ENCODE measurements around the gene SNX25. TPM values are rescaled to one million over a fixed set of nuclear protein-coding genes. Genes with fewer than 3 reads are reported as not detected.

Gene SNX25
- total and polyA plus RNA-seq, 2 donors (not counting 1 experiment from before 2014, with no cell fraction given), result 11.1 to 32.9 TPM

DNA sequence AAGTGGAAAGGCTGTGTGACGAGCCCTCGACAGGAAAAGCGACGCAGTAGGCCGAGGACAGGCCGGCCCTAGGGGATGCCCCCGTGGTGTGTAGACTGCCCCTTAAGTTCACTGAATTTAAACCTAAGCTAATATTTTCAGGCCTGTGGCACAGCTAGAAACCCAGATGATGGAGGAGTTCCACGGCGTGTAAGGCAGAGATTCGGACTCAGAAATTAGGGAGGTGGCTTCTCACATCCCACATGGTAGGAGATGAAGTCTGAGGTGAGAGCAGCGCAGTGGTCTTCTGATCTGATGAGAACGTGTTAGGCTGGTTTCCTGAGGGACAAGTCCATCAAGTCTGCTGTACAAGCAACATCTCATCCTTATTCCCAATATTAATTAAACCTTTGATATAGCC, 178.6 kb downstream of the SNX25 start:
- no peaks in the 10 kb centered on the region for H3K27me3 ChIP-seq (ENCODE audit: control insufficient read depth, insufficient read depth, low read length)
- no peaks in the 10 kb centered on the region for H3K4me1 ChIP-seq (ENCODE audit: control insufficient read depth, extremely low read depth, insufficient read depth, low read length)
- DNase-seq (ENCODE audit: low read depth in 2 of 2), result no peak
- no peak overlapping the region for H3K4me2 ChIP-seq (ENCODE audit: extremely low read depth, insufficient read depth, low read length)
- no peaks in the 10 kb centered on the region for H3K79me2 ChIP-seq (ENCODE audit: control insufficient read depth, insufficient read depth, low read length)
- H3K9ac ChIP-seq (ENCODE audit: insufficient read depth, low read length), result no peak overlapping the region
- H2AFZ ChIP-seq (ENCODE audit: low read length), result no peak overlapping the region
- H3K9me3 ChIP-seq (ENCODE audit: control insufficient read depth, insufficient read depth, low read depth, low read length), result no peaks in the 10 kb centered on the region
- TF ChIP-seq, protein P1, sequence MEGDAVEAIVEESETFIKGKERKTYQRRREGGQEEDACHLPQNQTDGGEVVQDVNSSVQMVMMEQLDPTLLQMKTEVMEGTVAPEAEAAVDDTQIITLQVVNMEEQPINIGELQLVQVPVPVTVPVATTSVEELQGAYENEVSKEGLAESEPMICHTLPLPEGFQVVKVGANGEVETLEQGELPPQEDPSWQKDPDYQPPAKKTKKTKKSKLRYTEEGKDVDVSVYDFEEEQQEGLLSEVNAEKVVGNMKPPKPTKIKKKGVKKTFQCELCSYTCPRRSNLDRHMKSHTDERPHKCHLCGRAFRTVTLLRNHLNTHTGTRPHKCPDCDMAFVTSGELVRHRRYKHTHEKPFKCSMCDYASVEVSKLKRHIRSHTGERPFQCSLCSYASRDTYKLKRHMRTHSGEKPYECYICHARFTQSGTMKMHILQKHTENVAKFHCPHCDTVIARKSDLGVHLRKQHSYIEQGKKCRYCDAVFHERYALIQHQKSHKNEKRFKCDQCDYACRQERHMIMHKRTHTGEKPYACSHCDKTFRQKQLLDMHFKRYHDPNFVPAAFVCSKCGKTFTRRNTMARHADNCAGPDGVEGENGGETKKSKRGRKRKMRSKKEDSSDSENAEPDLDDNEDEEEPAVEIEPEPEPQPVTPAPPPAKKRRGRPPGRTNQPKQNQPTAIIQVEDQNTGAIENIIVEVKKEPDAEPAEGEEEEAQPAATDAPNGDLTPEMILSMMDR (conservative IDR thresholded peaks at IDR 0.05 in 1 of 2, IDR thresholded peaks at IDR 0.05 in 1 of 2; ENCODE audit: low read depth in 1 of 2, low read length in 2 of 2), result no peak
- TF ChIP-seq EZH2 (IDR thresholded peaks at IDR 0.05; ENCODE audit: low read length, missing control alignments), result no peak
- no peaks in the 10 kb centered on the region for H4K20me1 ChIP-seq (ENCODE audit: control insufficient read depth, extremely low read depth, insufficient read depth, low read length)
- H3K27ac ChIP-seq (ENCODE audit: insufficient read depth, low read length), result no peak overlapping the region
- no peaks in the 10 kb centered on the region for H3K36me3 ChIP-seq (ENCODE audit: control insufficient read depth, insufficient read depth, low read length)
- H3K4me3 ChIP-seq (replicated peaks in 1 of 4; ENCODE audit: control extremely low read depth in 1 of 4, insufficient read depth in 1 of 4, low read depth in 3 of 4, low read length in 4 of 4), result no peak overlapping the region

DNA sequence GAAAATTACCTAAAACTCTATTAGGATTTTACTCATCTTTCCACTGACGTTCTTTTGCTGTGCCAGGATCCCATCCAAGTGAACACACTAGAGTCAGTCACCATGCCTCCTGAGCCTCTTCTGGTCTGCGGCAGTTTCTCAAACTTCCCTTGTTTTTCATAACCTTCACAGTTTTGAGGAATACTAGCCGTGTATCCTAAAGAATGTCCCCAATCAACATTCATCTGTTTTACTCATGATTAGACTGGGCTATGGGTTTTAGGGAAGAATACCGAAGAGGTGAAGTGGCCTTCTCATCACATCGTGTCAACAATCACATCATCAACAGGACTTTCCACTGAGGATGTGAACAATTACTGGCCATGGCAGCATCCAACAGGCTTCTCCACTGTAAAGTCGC, 181.5 kb downstream of the SNX25 start:
- no peak overlapping the region for H3K4me3 ChIP-seq (replicated peaks in 1 of 4; ENCODE audit: control extremely low read depth in 1 of 4, insufficient read depth in 1 of 4, low read depth in 3 of 4, low read length in 4 of 4)
- no peaks in the 10 kb centered on the region for H3K9me3 ChIP-seq (ENCODE audit: control insufficient read depth, insufficient read depth, low read depth, low read length)
- no peaks in the 10 kb centered on the region for H3K36me3 ChIP-seq (ENCODE audit: control insufficient read depth, insufficient read depth, low read length)
- DNase-seq (ENCODE audit: low read depth in 2 of 2), result no peak
- H3K4me2 ChIP-seq (ENCODE audit: extremely low read depth, insufficient read depth, low read length), result no peak overlapping the region
- no peaks in the 10 kb centered on the region for H3K27me3 ChIP-seq (ENCODE audit: control insufficient read depth, insufficient read depth, low read length)
- H2AFZ ChIP-seq (ENCODE audit: low read length), result no peak overlapping the region
- no peak overlapping the region for H3K27ac ChIP-seq (ENCODE audit: insufficient read depth, low read length)
- no peak overlapping the region for H3K9ac ChIP-seq (ENCODE audit: insufficient read depth, low read length)
- H3K79me2 ChIP-seq (ENCODE audit: control insufficient read depth, insufficient read depth, low read length), result no peaks in the 10 kb centered on the region
- no peaks in the 10 kb centered on the region for H3K4me1 ChIP-seq (ENCODE audit: control insufficient read depth, extremely low read depth, insufficient read depth, low read length)
- TF ChIP-seq EZH2 (IDR thresholded peaks at IDR 0.05; ENCODE audit: low read length, missing control alignments), result no peak
- TF ChIP-seq, protein P1 (conservative IDR thresholded peaks at IDR 0.05 in 1 of 2, IDR thresholded peaks at IDR 0.05 in 1 of 2; ENCODE audit: low read depth in 1 of 2, low read length in 2 of 2), result no peak
- H4K20me1 ChIP-seq (ENCODE audit: control insufficient read depth, extremely low read depth, insufficient read depth, low read length), result no peaks in the 10 kb centered on the region

DNA sequence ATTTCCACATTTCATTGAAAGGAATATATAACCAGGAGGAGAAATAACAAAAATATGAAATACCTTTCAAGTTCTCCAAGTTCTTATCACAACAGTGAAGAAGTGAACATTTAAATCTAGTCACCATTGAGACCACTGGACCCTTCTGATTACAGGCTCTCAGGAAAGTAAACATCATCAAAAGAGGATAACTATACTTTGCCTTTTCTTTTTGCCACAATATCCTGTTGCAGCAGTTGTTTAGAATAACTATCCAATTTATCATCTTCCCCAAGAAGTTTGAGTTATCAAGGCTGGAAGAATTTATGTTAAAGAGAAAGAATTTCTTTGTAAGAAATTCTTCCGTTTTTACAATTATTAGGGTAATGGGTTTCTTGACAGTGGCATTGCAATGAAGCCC, 182.8 kb downstream of the SNX25 start:
- Histone ChIP-seq H3K79me2 (ENCODE audit: control insufficient read depth, insufficient read depth, low read length) (no peaks in the 10 kb centered on the region), H3K4me2 (ENCODE audit: extremely low read depth, insufficient read depth, low read length) (no peak overlapping the region), H3K9me3 (ENCODE audit: control insufficient read depth, insufficient read depth, low read depth, low read length) (no peaks in the 10 kb centered on the region), H3K4me3 (replicated peaks in 1 of 4; ENCODE audit: control extremely low read depth in 1 of 4, insufficient read depth in 1 of 4, low read depth in 3 of 4, low read length in 4 of 4) (no peak overlapping the region), H4K20me1 (ENCODE audit: control insufficient read depth, extremely low read depth, insufficient read depth, low read length) (no peaks in the 10 kb centered on the region), H3K9ac (ENCODE audit: insufficient read depth, low read length) (no peak overlapping the region), H3K36me3 (ENCODE audit: control insufficient read depth, insufficient read depth, low read length) (no peaks in the 10 kb centered on the region), H3K27me3 (ENCODE audit: control insufficient read depth, insufficient read depth, low read length) (no peaks in the 10 kb centered on the region), H3K27ac (ENCODE audit: insufficient read depth, low read length) (no peak overlapping the region), H3K4me1 (ENCODE audit: control insufficient read depth, extremely low read depth, insufficient read depth, low read length) (peaks cover 4% of the 10 kb centered on the region), H2AFZ (ENCODE audit: low read length) (no peak overlapping the region)
- DNase-seq (ENCODE audit: low read depth in 2 of 2), result no peak
- TF ChIP-seq, protein P1 (conservative IDR thresholded peaks at IDR 0.05 in 1 of 2, IDR thresholded peaks at IDR 0.05 in 1 of 2; ENCODE audit: low read depth in 1 of 2, low read length in 2 of 2), result no peak
- no peak for TF ChIP-seq EZH2 (IDR thresholded peaks at IDR 0.05; ENCODE audit: low read length, missing control alignments)
